Adipose tissue (tissue), 3 donors: ENCODE data around the gene TDRD7. TPM values are rescaled to one million over a fixed set of nuclear protein-coding genes. Genes with fewer than 3 reads are reported as not detected.
"Not testable (repeated sequence)": the region's sequence is repeated elsewhere in the genome, so short reads cannot be mapped to it uniquely, and the experiment has no call there.

Experiments used
- H3K27ac ChIP-seq: one replicate; pipeline ENCODE4 v1.5.1; 2013; ENCODE audit warnings: low read depth, low read length
- WGBS, 3 donors: extraction: QIAGEN DNeasy Blood & Tissue Kit; methylation state at CpG; one replicate each; pipeline ENCODE4 v1.1.7; 2013; 5-methylcytosine and 5-hydroxymethylcytosine counted together
- polyA plus RNA-seq, 3 donors: library from polyadenylated mRNA; stranded (reverse); fragments of 200-250 nt; gene quantifications; one replicate each; pipeline ENCODE4 v1.2.3, GENCODE V29; 2013
- donor health status: healthy with polysubstance abuse.
- donor health status: Bipolar disorder and iron deficiency.
- donor health status: healthy.

The TDRD7 gene
- polyA plus RNA-seq, 3 donors: 3.7 to 7.6 (median 5.4) TPM

GRCh38 chr9:97459326-97459725, 47.4 kb downstream of the TDRD7 start:
- no peak overlapping the region for H3K27ac ChIP-seq

DNA sequence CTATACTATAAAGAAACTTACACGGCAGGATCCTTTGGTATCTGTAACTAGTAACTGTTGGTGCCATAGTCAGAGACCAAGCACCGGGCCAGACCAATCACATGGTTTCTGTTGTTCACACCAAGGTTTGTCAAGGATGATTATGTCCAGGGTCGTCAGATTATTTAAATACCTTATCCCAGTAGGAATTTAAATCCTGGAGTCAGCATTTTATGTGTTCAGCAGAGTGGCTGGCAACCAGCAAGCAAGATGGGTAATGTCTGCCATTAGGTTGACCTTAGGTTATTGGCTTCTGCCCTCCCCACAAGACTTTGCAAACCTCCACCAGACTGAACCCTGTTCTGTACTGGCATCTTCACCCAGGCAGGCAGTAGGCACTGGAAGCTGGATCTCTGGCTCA, 50.3 kb downstream of the TDRD7 start:
- H3K27ac ChIP-seq: no peak overlapping the region
- 77 to 93% (median 93%) methylated on average over 3 of the region's 3 CpGs for WGBS, 3 donors

- WGBS, 3 donors: 90 to 97% (median 96%) methylated on average over 1 of the region's 1 CpG
- H3K27ac ChIP-seq: no peak overlapping the region
These were observed 51.0 kb downstream of the TDRD7 start for GRCh38 chr9:97462914-97463313.

GRCh38 chr9:97468658-97469448, 57.0 kb downstream of the TDRD7 start:
- WGBS, 3 donors: 66 to 79% (median 74%) methylated on average over 4 of the region's 4 CpGs
- H3K27ac ChIP-seq: no peak overlapping the region

DNA sequence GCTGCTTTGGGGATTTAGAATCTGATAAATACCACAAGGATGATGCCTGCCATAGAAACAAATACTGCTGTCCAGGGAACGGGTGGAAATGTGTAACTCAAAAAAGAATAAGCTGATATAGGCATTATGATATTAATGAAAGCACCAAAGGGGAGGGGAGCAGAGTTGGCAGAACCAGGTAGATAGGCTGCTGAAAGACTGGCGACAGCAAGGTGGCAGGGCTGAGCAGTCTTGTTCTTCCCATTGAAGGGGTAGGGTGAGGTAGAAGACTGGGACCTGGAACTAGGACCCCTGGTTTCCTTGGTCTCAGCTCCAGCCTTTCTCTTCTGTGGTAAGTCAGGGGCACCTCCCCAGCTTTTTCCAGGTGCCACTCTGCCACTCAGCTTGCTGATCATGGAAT, 58.2 kb downstream of the TDRD7 start:
- WGBS, 3 donors: 77 to 89% (median 79%) methylated on average over 2 of the region's 2 CpGs
- no peak overlapping the region for H3K27ac ChIP-seq

GRCh38 chr9:97473717-97474116, 61.8 kb downstream of the TDRD7 start:
- H3K27ac ChIP-seq: no peak overlapping the region
- 78 to 87% (median 85%) methylated on average over 3 of the region's 3 CpGs for WGBS, 3 donors

DNA sequence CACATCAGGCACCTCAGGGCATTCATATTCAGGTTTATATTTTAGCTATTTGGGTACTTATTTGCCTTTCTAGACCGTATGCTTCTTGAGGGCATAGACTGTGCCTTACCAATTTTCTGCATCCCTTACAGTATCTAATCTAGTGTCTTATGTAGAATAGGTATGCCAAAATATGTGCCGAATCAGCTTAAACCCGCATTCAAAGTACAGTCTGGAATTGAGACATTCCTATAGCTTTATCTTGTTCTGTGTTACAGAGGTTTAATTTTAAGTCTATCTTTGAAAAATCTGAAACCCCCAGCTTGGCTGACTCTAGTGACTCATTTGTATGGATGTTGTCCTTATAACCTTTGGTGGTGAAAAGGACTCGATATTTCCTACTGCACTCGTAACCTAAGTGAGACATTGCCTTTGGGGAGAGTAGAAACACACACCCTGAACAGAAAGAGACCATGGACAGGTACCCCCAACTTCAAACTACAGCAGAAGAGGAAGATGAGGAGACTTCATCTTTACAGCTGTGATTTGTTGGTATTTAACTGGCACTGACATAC, 62.6 kb downstream of the TDRD7 start:
- H3K27ac ChIP-seq: no peak overlapping the region
- WGBS, 3 donors: 83 to 92% (median 92%) methylated on average over 5 of the region's 5 CpGs

- no peak overlapping the region for H3K27ac ChIP-seq
- WGBS, 3 donors: 84 to 92% (median 92%) methylated on average over 2 of the region's 2 CpGs
These were observed 63.2 kb downstream of the TDRD7 start for GRCh38 chr9:97475059-97475458.

DNA sequence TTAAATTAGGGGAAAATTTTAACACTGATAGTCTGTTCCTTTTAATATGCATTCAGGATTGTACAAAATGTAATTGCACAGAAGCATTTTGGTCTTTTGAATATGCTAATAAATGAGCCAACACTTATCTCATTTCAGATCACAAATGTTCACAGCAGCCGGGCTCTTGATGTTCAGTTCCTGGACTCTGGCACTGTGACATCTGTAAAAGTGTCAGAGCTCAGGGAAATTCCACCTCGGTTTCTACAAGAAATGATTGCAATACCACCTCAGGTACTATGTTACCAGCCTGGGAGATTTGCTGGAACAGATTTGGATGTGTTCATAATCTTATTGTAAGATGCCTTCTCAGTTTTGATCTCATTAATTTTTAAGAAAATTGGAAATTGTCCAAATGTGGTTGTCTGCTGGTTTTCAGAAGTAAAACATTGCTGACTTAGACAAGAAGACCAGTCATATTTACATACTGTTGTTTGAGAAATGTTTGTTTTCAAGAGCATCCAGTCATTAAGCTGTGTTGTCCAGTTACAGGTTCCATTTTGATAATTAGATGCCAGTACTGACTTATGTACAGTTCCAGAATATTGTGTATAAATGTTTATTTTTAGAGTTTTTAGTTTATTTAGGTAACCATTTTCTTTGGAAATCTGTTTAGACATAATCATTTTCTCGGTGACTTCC, 66.5 kb downstream of the TDRD7 start:
- whole genome bisulfite sequencing, 3 donors: 56 to 71% (median 67%) methylated on average over 3 of the region's 3 CpGs
- H3K27ac ChIP-seq: no peak overlapping the region

- no peak overlapping the region for H3K27ac ChIP-seq
- 67 to 78% (median 69%) methylated on average over 5 of the region's 5 CpGs for WGBS, 3 donors
These were observed 67.7 kb downstream of the TDRD7 start for GRCh38 chr9:97479496-97480159.

DNA sequence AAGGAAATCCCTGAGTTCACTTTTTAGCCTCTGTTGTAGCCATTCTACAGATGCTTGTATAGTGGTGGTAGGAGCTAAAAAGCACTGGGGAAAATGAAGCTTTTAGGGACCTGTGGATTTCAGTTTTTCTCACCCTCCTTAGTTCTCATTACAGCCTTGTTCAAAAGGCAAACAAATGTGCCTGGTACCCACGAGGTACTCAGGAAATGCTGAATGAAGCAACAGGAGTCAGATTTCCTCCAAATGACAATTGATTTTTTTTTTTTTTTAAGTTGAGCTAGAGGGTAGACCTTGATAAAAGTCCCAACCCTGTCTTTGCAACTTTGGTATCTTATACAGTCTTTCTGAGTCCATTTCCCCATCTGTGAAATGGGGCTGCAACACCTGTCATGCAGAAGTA, 68.3 kb downstream of the TDRD7 start:
- 24 to 37% (median 34%) methylated on average over 1 of the region's 1 CpG for WGBS, 3 donors
- no peak overlapping the region for H3K27ac ChIP-seq

GRCh38 chr9:97480749-97481148, 68.9 kb downstream of the TDRD7 start:
- H3K27ac ChIP-seq: no peak overlapping the region
- 92 to 100% (median 95%) methylated on average over 1 of the region's 1 CpG for WGBS, 3 donors

DNA sequence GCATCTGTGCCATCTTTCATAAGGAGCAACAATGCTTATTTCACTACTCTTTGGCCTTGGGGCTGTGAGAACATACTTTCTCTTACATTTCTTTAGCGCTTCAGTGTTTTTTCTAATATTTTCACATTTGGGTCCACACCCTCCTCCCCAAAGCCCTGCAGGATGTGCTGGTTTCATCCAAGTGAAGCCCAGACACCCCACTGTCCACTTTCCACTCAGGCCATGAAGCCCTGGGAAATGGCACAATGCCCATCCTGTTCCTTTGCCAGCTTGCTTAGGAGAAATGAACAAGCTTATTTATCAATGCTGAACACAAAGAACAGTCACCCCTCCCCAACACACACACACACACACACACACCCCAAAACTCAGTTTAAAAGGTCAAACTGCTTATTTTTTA, 72.2 kb downstream of the TDRD7 start:
- 78 to 92% (median 88%) methylated on average over 1 of the region's 1 CpG for WGBS, 3 donors
- no peak overlapping the region for H3K27ac ChIP-seq

DNA sequence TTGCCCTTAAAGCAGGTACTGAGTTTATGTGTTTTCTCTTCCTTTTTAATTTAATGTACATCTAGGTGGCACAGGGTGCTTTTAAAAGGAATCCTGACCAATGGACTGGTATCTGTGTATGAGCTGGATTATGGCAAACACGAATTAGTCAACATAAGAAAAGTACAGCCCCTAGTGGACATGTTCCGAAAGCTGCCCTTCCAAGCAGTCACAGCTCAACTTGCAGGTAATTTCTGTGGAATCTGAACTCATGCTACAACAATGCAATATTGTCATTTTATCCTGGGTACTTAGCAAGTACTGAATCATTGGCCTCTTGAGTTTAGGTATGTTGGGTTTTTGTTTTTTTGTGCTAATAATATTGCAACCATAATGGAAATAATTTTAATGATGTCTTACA, 75.2 kb downstream of the TDRD7 start:
- no peak overlapping the region for H3K27ac ChIP-seq
- 72 to 87% (median 81%) methylated on average over 2 of the region's 2 CpGs for WGBS, 3 donors

GRCh38 chr9:97487861-97488260, 76.0 kb downstream of the TDRD7 start:
- 92 to 100% (median 95%) methylated on average over 1 of the region's 1 CpG for WGBS, 3 donors
- no peak overlapping the region for H3K27ac ChIP-seq

DNA sequence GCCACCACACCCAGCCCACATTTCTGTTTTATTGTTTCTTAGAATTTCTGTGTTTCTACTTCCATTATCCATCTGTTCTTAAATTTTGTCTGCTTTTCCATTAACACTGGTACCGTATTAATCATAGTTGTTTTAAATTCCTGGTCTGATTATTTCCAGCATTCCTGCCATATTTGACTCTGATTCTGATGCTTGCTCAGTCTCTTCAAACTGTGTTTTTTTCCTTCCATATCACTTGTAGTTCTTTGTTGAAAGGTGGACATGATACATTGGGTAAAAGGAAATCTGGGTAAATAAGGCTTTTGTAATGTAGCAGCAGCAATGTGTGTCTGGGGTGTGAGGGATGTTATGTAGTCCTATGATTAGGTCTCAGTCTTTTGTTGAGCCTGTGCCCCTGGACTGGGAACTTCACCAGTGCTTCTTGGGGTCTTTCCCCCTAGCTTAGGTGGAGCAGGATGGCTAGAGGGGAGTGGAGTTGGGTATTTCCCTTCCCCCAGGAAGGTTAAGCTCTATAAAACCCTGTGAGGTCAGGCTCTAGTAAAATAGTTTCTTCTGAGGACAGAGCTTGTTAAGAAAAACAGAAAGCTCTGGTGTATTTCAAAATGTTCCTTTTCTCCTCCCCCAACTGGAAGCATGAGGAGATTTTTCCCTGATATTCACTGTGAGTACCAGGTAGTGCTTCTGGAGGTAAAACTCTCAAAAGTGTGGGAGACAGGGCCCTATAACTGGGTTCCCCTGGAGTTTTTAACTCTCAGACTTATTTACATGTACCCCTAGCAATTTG, 79.5 kb downstream of the TDRD7 start:
- WGBS, 3 donors: 91 to 100% (median 92%) methylated on average over 1 of the region's 1 CpG
- no peak overlapping the region for H3K27ac ChIP-seq

GRCh38 chr9:97497558-97498375, 85.9 kb downstream of the TDRD7 start:
- H3K27ac ChIP-seq: not testable (repeated sequence)
- 96 to 99% (median 97%) methylated on average over 27 to 36 of the region's 36 CpGs for WGBS, 3 donors

GRCh38 chr9:97498846-97499245, 87.0 kb downstream of the TDRD7 start:
- not testable (repeated sequence) for H3K27ac ChIP-seq
- WGBS, 3 donors: 83 to 89% (median 85%) methylated on average over 5 of the region's 5 CpGs
